HEK293 (cell line): ENCODE results near the gene GLYATL1B.
A peak's percentile ranks its signal among the peaks of the same experiment; 100 is the strongest.

Experiments used
- CTCF ChIA-PET: fragments of 350-600 bp; formaldehyde crosslinking; extraction: SDS; loops from one replicate; lab custom pipeline; 2021; ENCODE audit warnings: antibody characterized with exemption; lab: Yijun Ruan, JAX
- POLR2A ChIA-PET: fragments of 300-600 bp; formaldehyde crosslinking; extraction: SDS; loops from one replicate; lab custom pipeline; 2020; ENCODE audit warnings: antibody characterized with exemption, inconsistent platforms; lab: Yijun Ruan, JAX
- H3K27ac ChIP-seq: fragments of 200-500 bp; sonication (Bioruptor generic); 2 replicates; pipeline ENCODE4 v1.5.1; 2014; ENCODE audit warnings: low read depth, low read length, control low read depth, inconsistent platforms; ENCODE audit errors: extremely low read depth
- H3K36me3 ChIP-seq, 2 experiments: fragments of 200-500 bp in 1 of 2; sonication (Bioruptor generic) in 1 of 2; 1 replicate in 1 of 2; 2 replicates in 1 of 2; pipeline ENCODE4 v1.5.1; 2014 to 2017; ENCODE audit warnings: inconsistent platforms in 2 of 2, low read length in 2 of 2; ENCODE audit not compliant: control insufficient read depth in 2 of 2, insufficient read depth in 1 of 2
- H3K4me1 ChIP-seq: fragments of 200-500 bp; sonication (Bioruptor generic); 2 replicates; pipeline ENCODE4 v1.5.1; 2014; ENCODE audit warnings: mild to moderate bottlenecking, low read length, inconsistent platforms; ENCODE audit not compliant: control insufficient read depth, insufficient read depth
- H3K4me3 ChIP-seq: 2 replicates; pipeline ENCODE4 v1.5.1; 2011; ENCODE audit warnings: low read depth, mild to moderate bottlenecking, control low read depth, low read length, moderate library complexity
- H3K9me3 ChIP-seq: fragments of 200-500 bp; sonication (Bioruptor generic); 2 replicates; pipeline ENCODE4 v1.5.1; 2014; ENCODE audit warnings: low read depth, low read length, inconsistent platforms; ENCODE audit not compliant: control insufficient read depth, insufficient read depth
- ATF2 ChIP-seq: fragments of 450-650 bp; formaldehyde crosslinking; IDR thresholded peaks from 2 replicates; pipeline ENCODE4 v1.5.1; 2016; ENCODE audit warnings: missing biosample characterization, missing genetic modification characterization, low read depth
- BCL6B ChIP-seq: fragments of 450-650 bp; formaldehyde crosslinking; IDR thresholded peaks from 2 replicates; pipeline ENCODE4 v1.5.1; 2017; ENCODE audit warnings: missing biosample characterization, missing genetic modification characterization
- KLF17 ChIP-seq: fragments of 450-650 bp; formaldehyde crosslinking; IDR thresholded peaks from 2 replicates; pipeline ENCODE4 v1.5.1; 2016; ENCODE audit warnings: missing biosample characterization, missing genetic modification characterization
- PRDM1 ChIP-seq: fragments of 450-650 bp; formaldehyde crosslinking; IDR thresholded peaks from 2 replicates; pipeline ENCODE4; 2016; ENCODE audit warnings: missing biosample characterization, missing genetic modification characterization
- PRDM4 ChIP-seq: fragments of 450-650 bp; formaldehyde crosslinking; IDR thresholded peaks from 2 replicates; pipeline ENCODE4 v1.5.1; 2017; ENCODE audit warnings: missing biosample characterization, missing genetic modification characterization
- ZBTB1 ChIP-seq: fragments of 450-650 bp; formaldehyde crosslinking; IDR thresholded peaks from 2 replicates; pipeline ENCODE4 v1.5.1; 2016; ENCODE audit warnings: missing biosample characterization, missing genetic modification characterization
- ZBTB20 ChIP-seq: fragments of 450-650 bp; formaldehyde crosslinking; IDR thresholded peaks from 2 replicates; pipeline ENCODE4 v1.5.1; 2016; ENCODE audit warnings: missing biosample characterization, missing genetic modification characterization
- ZNF114 ChIP-seq: fragments of 450-650 bp; formaldehyde crosslinking; IDR thresholded peaks from 2 replicates; pipeline ENCODE4 v1.5.0; 2017; ENCODE audit warnings: missing biosample characterization, missing genetic modification characterization
- ZNF239 ChIP-seq: fragments of 450-650 bp; formaldehyde crosslinking; IDR thresholded peaks from 2 replicates; pipeline ENCODE4 v1.5.1; 2016; ENCODE audit warnings: missing biosample characterization, missing genetic modification characterization
- ZNF266 ChIP-seq: fragments of 450-650 bp; formaldehyde crosslinking; IDR thresholded peaks from 2 replicates; pipeline ENCODE4 v1.5.1; 2016; ENCODE audit warnings: missing biosample characterization, missing genetic modification characterization, low read depth
- ZNF341 ChIP-seq: fragments of 450-650 bp; formaldehyde crosslinking; IDR thresholded peaks from 2 replicates; pipeline ENCODE4; 2016; ENCODE audit warnings: low read depth, missing biosample characterization, missing genetic modification characterization
- ZNF362 ChIP-seq: fragments of 450-650 bp; formaldehyde crosslinking; IDR thresholded peaks from 2 replicates; pipeline ENCODE4 v1.5.1; 2016; ENCODE audit warnings: missing biosample characterization, missing genetic modification characterization
- ZNF366 ChIP-seq: fragments of 450-650 bp; formaldehyde crosslinking; conservative IDR thresholded peaks from 2 replicates; pipeline ENCODE4 v1.5.1; 2016; ENCODE audit warnings: missing biosample characterization, missing genetic modification characterization
- ZNF37A ChIP-seq: fragments of 450-650 bp; IDR thresholded peaks from 2 replicates; pipeline ENCODE4 v1.5.1; 2018; ENCODE audit warnings: missing biosample characterization, missing genetic modification characterization
- ZNF48 ChIP-seq: fragments of 450-650 bp; formaldehyde crosslinking; IDR thresholded peaks from 2 replicates; pipeline ENCODE4 v1.5.1; 2016; ENCODE audit warnings: missing biosample characterization, missing genetic modification characterization
- ZNF501 ChIP-seq: fragments of 450-650 bp; formaldehyde crosslinking; IDR thresholded peaks from 2 replicates; pipeline ENCODE4 v1.5.1; 2016; ENCODE audit warnings: missing biosample characterization, missing genetic modification characterization
- ZNF513 ChIP-seq: fragments of 450-650 bp; IDR thresholded peaks from 2 replicates; pipeline ENCODE4 v1.5.1; 2018; ENCODE audit warnings: missing biosample characterization, missing genetic modification characterization
- ZNF549 ChIP-seq: fragments of 450-650 bp; IDR thresholded peaks from 2 replicates; pipeline ENCODE4 v1.5.1; 2018; ENCODE audit warnings: missing biosample characterization, missing genetic modification characterization, mild to moderate bottlenecking, inconsistent platforms, moderate library complexity
- ZNF664 ChIP-seq: fragments of 450-650 bp; formaldehyde crosslinking; IDR thresholded peaks from 2 replicates; pipeline ENCODE4 v1.5.1; 2016; ENCODE audit warnings: missing biosample characterization, missing genetic modification characterization
- ZNF768 ChIP-seq: fragments of 450-650 bp; formaldehyde crosslinking; IDR thresholded peaks from 2 replicates; pipeline ENCODE4 v1.5.1; 2018; ENCODE audit warnings: missing biosample characterization, mild to moderate bottlenecking, missing genetic modification characterization
- ZNF785 ChIP-seq: fragments of 450-650 bp; formaldehyde crosslinking; IDR thresholded peaks from 2 replicates; pipeline ENCODE4 v1.5.1; 2016; ENCODE audit warnings: missing biosample characterization, missing genetic modification characterization
- ZSCAN23 ChIP-seq: fragments of 450-650 bp; formaldehyde crosslinking; IDR thresholded peaks from 2 replicates; pipeline ENCODE4 v1.5.1; 2016; ENCODE audit warnings: missing biosample characterization, missing genetic modification characterization

GLYATL1B gene

GRCh38 chr11:59141673-59142460 lies 55.8 kb downstream of the GLYATL1B start:
- TF ChIP-seq ZSCAN23 (no peak), ZNF48 (tag by site-specific recombination) (no peak), ZNF366 (tag by site-specific recombination) (peak; percentile 98), ZNF266 (tag by site-specific recombination) (0 out of 2 replicates have a peak, but pooled peaks have one; percentile 27), ZNF664 (tag by site-specific recombination) (no peak), PRDM1 (tag by site-specific recombination) (peak; percentile 96), PRDM4 (no peak), ZBTB20 (tag by site-specific recombination) (no peak), ZNF768 (tag by site-specific recombination) (no peak), ZNF549 (no peak), ZNF513 (peak; percentile 48; the same call in 1 of the 2 replicates), KLF17 (tag by site-specific recombination) (no peak), ZNF362 (no peak), ZBTB1 (no peak), ZNF114 (tag by site-specific recombination) (no peak), ZNF37A (tag by site-specific recombination) (no peak), BCL6B (tag by site-specific recombination) (no peak), ATF2 (tag by site-specific recombination) (no peak), ZNF501 (tag by site-specific recombination) (no peak), ZNF341 (no peak), ZNF785 (tag by site-specific recombination) (no peak), ZNF239 (tag by site-specific recombination) (no peak)
- TF ChIP-seq, all 188 proteins: peak for 4
- no peaks in the 10 kb centered on the region for H3K36me3 ChIP-seq
- no peaks in the 10 kb centered on the region for H3K4me1 ChIP-seq
- H3K9me3 ChIP-seq, result no peaks in the 10 kb centered on the region
- no peak overlapping the region; the same call in 1 of the 2 replicates for H3K27ac ChIP-seq
- H3K4me3 ChIP-seq, result peak overlapping the region; percentile 78
- CTCF ChIA-PET, result interaction anchor here (0.6 to 1.5 kb wide), 7 partner anchors 10 to 1574 kb away, joined by 3 to 13 read pairs (median 4); partner anchors contain the start of genes DTX4 and UBE2L6
- POLR2A ChIA-PET, result interaction anchor here (0.9 to 1.1 kb wide), 2 partner anchors 9 to 16 kb away, joined by 3 to 5 read pairs; no protein-coding TSS in a partner anchor
